AG09309 (cell line): ENCODE measurements around the gene ERBB4.
A peak's percentile ranks its signal among the peaks of the same experiment; 100 is the strongest.

Experiments used
- DNase-seq: peaks from one replicate; pipeline ENCODE4 v3.0.0-alpha.2; 2010; ENCODE audit warnings: low read depth
- H3K4me3 ChIP-seq: 2 replicates; pipeline ENCODE4 v1.5.1; 2011; ENCODE audit warnings: mild to moderate bottlenecking, low read depth, low read length, moderate library complexity; ENCODE audit not compliant: control insufficient read depth
- TF ChIP-seq, protein P1 (sequence below): IDR thresholded peaks from 2 replicates; pipeline ENCODE4 v1.5.1; 2011; ENCODE audit warnings: mild to moderate bottlenecking, low read depth, low read length, inconsistent platforms; ENCODE audit not compliant: insufficient read depth, control insufficient read depth; ENCODE audit errors: missing control alignments

Gene ERBB4

GRCh38 chr2:212181646-212182045, 357.0 kb downstream of the ERBB4 start:
- TF ChIP-seq, protein P1, sequence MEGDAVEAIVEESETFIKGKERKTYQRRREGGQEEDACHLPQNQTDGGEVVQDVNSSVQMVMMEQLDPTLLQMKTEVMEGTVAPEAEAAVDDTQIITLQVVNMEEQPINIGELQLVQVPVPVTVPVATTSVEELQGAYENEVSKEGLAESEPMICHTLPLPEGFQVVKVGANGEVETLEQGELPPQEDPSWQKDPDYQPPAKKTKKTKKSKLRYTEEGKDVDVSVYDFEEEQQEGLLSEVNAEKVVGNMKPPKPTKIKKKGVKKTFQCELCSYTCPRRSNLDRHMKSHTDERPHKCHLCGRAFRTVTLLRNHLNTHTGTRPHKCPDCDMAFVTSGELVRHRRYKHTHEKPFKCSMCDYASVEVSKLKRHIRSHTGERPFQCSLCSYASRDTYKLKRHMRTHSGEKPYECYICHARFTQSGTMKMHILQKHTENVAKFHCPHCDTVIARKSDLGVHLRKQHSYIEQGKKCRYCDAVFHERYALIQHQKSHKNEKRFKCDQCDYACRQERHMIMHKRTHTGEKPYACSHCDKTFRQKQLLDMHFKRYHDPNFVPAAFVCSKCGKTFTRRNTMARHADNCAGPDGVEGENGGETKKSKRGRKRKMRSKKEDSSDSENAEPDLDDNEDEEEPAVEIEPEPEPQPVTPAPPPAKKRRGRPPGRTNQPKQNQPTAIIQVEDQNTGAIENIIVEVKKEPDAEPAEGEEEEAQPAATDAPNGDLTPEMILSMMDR: no peak
- no peak overlapping the region for H3K4me3 ChIP-seq

GRCh38 chr2:212180408-212181083, 358.1 kb downstream of the ERBB4 start:
- TF ChIP-seq, protein P1: no peak
- no peak for DNase-seq
- H3K4me3 ChIP-seq: no peak overlapping the region

More at GRCh38 chr2:212181646-212182045, 357.0 kb downstream of the ERBB4 start:
- no peak for DNase-seq

- no peak for DNase-seq
- TF ChIP-seq, protein P1: peak; percentile 12
- H3K4me3 ChIP-seq: no peak overlapping the region
Observed at GRCh38 chr2:212177724-212178123, 360.9 kb downstream of the ERBB4 start.

DNA sequence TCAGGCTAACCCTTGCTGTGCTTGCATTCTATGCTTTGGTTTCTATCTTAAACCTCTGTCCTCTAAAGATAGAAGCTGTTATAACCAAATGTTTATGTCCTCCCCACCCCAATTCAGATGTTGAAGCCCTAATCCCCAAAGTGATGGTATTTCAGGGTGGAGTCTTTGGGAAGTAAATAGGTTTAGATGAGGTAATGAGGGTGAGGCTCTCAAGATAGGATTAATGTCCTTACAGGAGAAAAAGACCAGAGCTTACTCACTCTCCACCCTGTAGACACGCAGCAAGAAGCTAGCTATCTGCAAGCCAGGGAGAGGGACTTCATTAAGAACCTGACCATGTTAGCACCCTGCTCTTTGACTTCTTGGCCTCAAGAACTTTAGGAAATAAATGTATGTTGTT, 362.5 kb downstream of the ERBB4 start:
- H3K4me3 ChIP-seq: no peak overlapping the region
- TF ChIP-seq, protein P1: no peak
- DNase-seq: no peak

DNA sequence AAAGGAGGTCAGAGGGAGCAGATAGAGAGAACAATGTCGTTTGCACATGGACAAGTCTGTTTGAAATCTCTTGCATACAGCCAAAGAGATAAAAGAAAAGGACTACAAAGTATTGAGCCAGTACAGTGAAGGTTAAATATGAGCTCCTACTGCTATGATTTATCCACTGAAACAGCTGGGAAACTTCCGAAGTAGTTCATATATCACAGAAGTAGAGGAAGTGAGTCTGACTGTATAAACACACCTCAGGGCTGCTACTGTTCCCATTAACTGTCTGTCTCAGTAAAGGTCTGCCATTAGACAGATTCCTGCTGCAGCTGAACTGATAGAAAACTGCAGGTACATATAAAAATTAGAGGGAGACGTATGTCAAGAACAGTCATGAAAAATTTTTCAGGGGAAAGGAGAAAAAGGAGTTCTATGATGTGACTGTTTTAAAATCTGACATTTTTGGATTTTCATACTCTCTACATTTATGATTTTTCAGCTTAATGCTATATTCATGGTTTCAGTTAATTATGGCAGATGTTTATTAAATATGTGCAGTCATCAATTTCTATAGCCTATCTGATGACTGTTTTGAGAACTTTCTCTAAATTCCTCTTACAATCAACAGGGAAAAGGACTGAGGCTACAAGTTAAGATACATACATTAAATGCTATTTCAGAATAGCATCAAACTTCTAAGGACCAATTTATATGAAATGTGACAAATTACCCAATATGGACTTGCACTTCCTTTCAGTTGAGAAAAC, 364.7 kb downstream of the ERBB4 start:
- TF ChIP-seq, protein P1: no peak
- no peak for DNase-seq
- no peak overlapping the region for H3K4me3 ChIP-seq

DNA sequence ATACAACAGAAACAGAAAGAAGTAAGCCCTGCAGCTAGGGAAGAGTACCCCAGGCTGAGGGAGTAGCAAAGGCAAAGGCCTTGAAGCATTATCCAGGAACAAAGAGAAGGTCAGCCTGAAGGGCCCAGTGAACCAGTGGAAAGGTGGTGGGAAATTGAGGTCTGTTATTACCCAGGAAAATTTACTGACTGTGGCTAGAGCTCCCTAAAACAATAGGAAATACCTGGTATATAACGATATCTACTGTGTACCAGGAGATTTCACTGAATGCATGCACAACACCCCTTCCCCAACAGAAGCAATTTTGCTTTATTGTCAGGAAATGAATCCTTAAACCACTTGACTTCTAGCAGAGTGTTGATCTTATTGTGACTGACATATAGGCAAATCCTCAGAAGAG, 365.3 kb downstream of the ERBB4 start:
- no peak overlapping the region for H3K4me3 ChIP-seq
- DNase-seq: no peak
- TF ChIP-seq, protein P1: no peak
